Smooth muscle cell (in vitro differentiated cells): Measurements from ENCODE around the gene C19orf12. TPM values are rescaled to one million over a fixed set of nuclear protein-coding genes. Genes with fewer than 3 reads are reported as not detected.
A peak's percentile ranks its signal among the peaks of the same experiment; 100 is the strongest.

Experiments used
- DNase-seq: peaks from one replicate; lab custom pipeline; 2025; ENCODE audit not compliant: unreplicated experiment; lab: John Stamatoyannopoulos, UW
- H2AFZ ChIP-seq: fragments of 200-600 bp; sonication (generic); 2 replicates; pipeline ENCODE4 v1.6.0; 2016; ENCODE audit warnings: antibody characterized with exemption, low read depth, mild to moderate bottlenecking
- H3F3A ChIP-seq: fragments of 200-600 bp; sonication (generic); 2 replicates; pipeline ENCODE4 v1.6.0; 2017; ENCODE audit warnings: antibody characterized with exemption, low read depth
- H3K27ac ChIP-seq: fragments of 200-600 bp; sonication (generic); 2 replicates; pipeline ENCODE4 v1.5.1; 2016; ENCODE audit warnings: low read depth, mild to moderate bottlenecking
- H3K27me3 ChIP-seq: fragments of 200-600 bp; sonication (generic); 2 replicates; pipeline ENCODE4 v1.6.1; 2016; ENCODE audit warnings: low read depth, mild to moderate bottlenecking
- H3K36me3 ChIP-seq: fragments of 200-600 bp; sonication (generic); 2 replicates; pipeline ENCODE4 v1.5.1; 2016; ENCODE audit warnings: low read depth
- H3K4me1 ChIP-seq: fragments of 200-600 bp; sonication (generic); 2 replicates; pipeline ENCODE4 v1.5.1; 2016; ENCODE audit warnings: low read depth
- H3K4me2 ChIP-seq: fragments of 200-600 bp; sonication (generic); 2 replicates; pipeline ENCODE4 v1.6.0; 2016; ENCODE audit warnings: mild to moderate bottlenecking
- H3K4me3 ChIP-seq: fragments of 200-600 bp; sonication (generic); 2 replicates; pipeline ENCODE4 v1.5.1; 2016; ENCODE audit warnings: mild to moderate bottlenecking
- H3K79me2 ChIP-seq: fragments of 200-600 bp; sonication (generic); 2 replicates; pipeline ENCODE4 v1.6.0; 2016; ENCODE audit warnings: low read depth, mild to moderate bottlenecking
- H3K9ac ChIP-seq: fragments of 200-600 bp; sonication (generic); 2 replicates; pipeline ENCODE4 v1.6.0; 2016; ENCODE audit warnings: low read depth
- H3K9me3 ChIP-seq: fragments of 200-600 bp; sonication (generic); replicated peaks from 2 replicates; pipeline ENCODE4 v1.5.1; 2016; ENCODE audit warnings: low read depth
- H4K20me1 ChIP-seq: fragments of 200-600 bp; sonication (generic); 2 replicates; pipeline ENCODE4 v1.6.0; 2016; ENCODE audit warnings: low read depth
- CTCF ChIP-seq: fragments of 200-600 bp; sonication (generic); IDR thresholded peaks from 2 replicates; pipeline ENCODE4 v1.5.1; 2017; ENCODE audit warnings: borderline replicate concordance, mild to moderate bottlenecking, antibody characterized with exemption; ENCODE audit not compliant: insufficient read depth, poor library complexity, severe bottlenecking
- WGBS: methylation state at CpG from one replicate; pipeline ENCODE4 v1.1.7; 2016; ENCODE audit warnings: low lambda C conversion rate; 5-methylcytosine and 5-hydroxymethylcytosine counted together
- polyA plus RNA-seq: library from polyadenylated mRNA; unstranded; fragments of >200 nt; fragmentation: Nextera tagmentation; extraction: Ambion mirVana; gene quantifications from 2 replicates; pipeline ENCODE4 v1.2.1, GENCODE V29; 2016
- total RNA-seq: library from RNA; depleted of rRNA; stranded (reverse); fragments of >200 nt; gene quantifications from 2 replicates; pipeline ENCODE4 v1.2.3, GENCODE V29; 2014

C19orf12 gene
- total and polyA plus RNA-seq, 2 experiments from 2014 or later = 22.7 to 30.0 TPM

- Histone ChIP-seq H3K4me1 (no peaks in the 10 kb centered on the region), H4K20me1 (peaks cover 20% of the 10 kb centered on the region), H3K27ac (no peak overlapping the region), H3K27me3 (no peaks in the 10 kb centered on the region), H3K9ac (no peak overlapping the region), H2AFZ (no peak overlapping the region), H3K4me3 (no peak overlapping the region), H3K9me3 (no peaks in the 10 kb centered on the region), H3K4me2 (no peak overlapping the region), H3F3A (no peaks in the 10 kb centered on the region), H3K79me2 (no peaks in the 10 kb centered on the region), H3K36me3 (no peaks in the 10 kb centered on the region)
- no peak for DNase-seq
- 42% methylated on average over 2 of the region's 2 CpGs for WGBS
- TF ChIP-seq CTCF = peak; percentile 27
These were observed 24.2 kb downstream of the C19orf12 start for GRCh38 chr19:29690842-29691241.

- Histone ChIP-seq H3K9ac (peak overlapping the region; percentile 45), H3K36me3 (no peaks in the 10 kb centered on the region), H3K27me3 (no peaks in the 10 kb centered on the region), H4K20me1 (no peaks in the 10 kb centered on the region), H3K4me1 (no peaks in the 10 kb centered on the region), H2AFZ (no peak overlapping the region), H3K27ac (peak overlapping the region; percentile 86), H3K4me3 (no peak overlapping the region), H3K9me3 (no peaks in the 10 kb centered on the region), H3K79me2 (no peaks in the 10 kb centered on the region), H3F3A (no peaks in the 10 kb centered on the region), H3K4me2 (peak overlapping the region; percentile 29)
- WGBS = 68% methylated on average over 18 of the region's 18 CpGs
- TF ChIP-seq CTCF = no peak
- no peak for DNase-seq
These were observed 26.9 kb downstream of the C19orf12 start for GRCh38 chr19:29687897-29688728.

- no peak for TF ChIP-seq CTCF
- H3K9me3 ChIP-seq = no peaks in the 10 kb centered on the region
- no peak overlapping the region for H2AFZ ChIP-seq
- no peak for DNase-seq
- H3F3A ChIP-seq = no peaks in the 10 kb centered on the region
- no peaks in the 10 kb centered on the region for H3K79me2 ChIP-seq
- peak overlapping the region; percentile 55 for H3K9ac ChIP-seq
- H3K4me3 ChIP-seq = no peak overlapping the region
- H3K4me1 ChIP-seq = no peaks in the 10 kb centered on the region
- 60% methylated on average over 17 of the region's 17 CpGs for WGBS
- H3K27me3 ChIP-seq = no peaks in the 10 kb centered on the region
- peak overlapping the region; percentile 76 for H3K4me2 ChIP-seq
- H4K20me1 ChIP-seq = no peaks in the 10 kb centered on the region
- peak overlapping the region; percentile 86 for H3K27ac ChIP-seq
- H3K36me3 ChIP-seq = no peaks in the 10 kb centered on the region
These were observed 27.7 kb downstream of the C19orf12 start for GRCh38 chr19:29687244-29687896.
